ENCODE measurements around the gene SLC15A2. TPM values are rescaled to one million over a fixed set of nuclear protein-coding genes. Genes with fewer than 3 reads are reported as not detected.

Gene SLC15A2
- total RNA-seq, 1 donor from 2014 or later: 0.40 TPM

DNA sequence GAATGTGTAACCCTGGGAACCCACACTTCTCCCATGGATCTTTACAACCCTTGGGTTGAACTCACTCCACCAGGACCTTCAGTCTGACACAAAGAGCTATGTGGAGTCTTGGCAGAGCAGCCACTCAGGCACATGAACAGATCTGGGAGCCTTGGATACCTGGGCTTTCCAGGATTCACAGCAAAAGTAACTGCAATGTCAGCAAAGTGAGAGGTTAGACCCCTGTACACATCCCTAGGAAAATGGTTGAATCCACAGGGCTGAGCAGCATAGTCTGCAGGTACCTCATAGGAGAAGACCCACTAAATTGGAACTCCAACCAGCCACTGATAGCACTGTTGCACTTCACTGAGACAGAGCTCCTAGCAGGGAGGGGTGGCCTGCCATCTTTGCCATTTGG is 68.2 kb downstream of the SLC15A2 start:
- TF ChIP-seq, protein P1, sequence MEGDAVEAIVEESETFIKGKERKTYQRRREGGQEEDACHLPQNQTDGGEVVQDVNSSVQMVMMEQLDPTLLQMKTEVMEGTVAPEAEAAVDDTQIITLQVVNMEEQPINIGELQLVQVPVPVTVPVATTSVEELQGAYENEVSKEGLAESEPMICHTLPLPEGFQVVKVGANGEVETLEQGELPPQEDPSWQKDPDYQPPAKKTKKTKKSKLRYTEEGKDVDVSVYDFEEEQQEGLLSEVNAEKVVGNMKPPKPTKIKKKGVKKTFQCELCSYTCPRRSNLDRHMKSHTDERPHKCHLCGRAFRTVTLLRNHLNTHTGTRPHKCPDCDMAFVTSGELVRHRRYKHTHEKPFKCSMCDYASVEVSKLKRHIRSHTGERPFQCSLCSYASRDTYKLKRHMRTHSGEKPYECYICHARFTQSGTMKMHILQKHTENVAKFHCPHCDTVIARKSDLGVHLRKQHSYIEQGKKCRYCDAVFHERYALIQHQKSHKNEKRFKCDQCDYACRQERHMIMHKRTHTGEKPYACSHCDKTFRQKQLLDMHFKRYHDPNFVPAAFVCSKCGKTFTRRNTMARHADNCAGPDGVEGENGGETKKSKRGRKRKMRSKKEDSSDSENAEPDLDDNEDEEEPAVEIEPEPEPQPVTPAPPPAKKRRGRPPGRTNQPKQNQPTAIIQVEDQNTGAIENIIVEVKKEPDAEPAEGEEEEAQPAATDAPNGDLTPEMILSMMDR (conservative IDR thresholded peaks at IDR 0.05; ENCODE audit: low read depth, low read length): no peak
- H3K4me3 ChIP-seq (ENCODE audit: low read depth, low read length): no peak overlapping the region
- no peak for DNase-seq (ENCODE audit: low read depth)

DNA sequence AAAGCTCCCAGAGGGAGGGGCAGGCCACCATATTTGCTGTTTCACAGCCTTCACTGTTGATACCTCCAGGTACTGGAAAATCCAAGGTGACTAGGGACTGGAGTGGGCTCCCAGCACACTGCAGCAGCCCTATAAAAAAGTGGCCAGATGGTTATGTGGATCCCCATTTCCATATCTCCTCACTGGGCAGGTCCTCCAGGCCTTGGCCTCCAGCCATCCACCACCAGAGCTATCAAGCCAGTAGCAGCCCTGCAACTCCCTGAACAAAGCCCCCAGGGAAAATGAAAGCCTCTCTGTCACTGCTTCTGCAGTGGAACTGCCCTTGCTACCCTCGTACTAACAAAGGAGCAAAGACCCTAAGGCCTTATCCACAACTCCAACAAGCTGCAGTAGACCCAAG is 69.4 kb downstream of the SLC15A2 start:
- H3K4me3 ChIP-seq (ENCODE audit: low read depth, low read length): no peak overlapping the region
- TF ChIP-seq, protein P1 (conservative IDR thresholded peaks at IDR 0.05; ENCODE audit: low read depth, low read length): no peak
- no peak for DNase-seq (ENCODE audit: low read depth)

DNA sequence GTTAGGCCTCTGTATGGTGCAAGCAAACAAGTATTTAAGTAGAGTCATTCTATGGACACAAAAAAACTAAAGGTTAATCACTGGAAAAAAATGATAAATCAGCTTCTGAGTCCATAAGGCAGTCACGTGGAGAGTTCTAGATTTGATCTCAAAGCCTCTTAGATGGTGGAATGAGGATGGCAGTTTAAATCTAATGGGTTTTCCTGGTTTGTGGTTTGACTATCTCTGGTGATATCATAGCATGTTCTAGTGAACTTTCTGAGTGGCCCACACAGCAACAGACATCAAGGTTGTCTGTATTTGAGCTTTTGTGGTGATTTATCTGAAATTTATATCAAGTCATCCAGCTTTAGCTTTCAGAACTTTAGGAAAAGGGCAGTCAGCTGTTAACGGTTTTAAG is 75.4 kb downstream of the SLC15A2 start:
- DNase-seq (ENCODE audit: low read depth): no peak
- TF ChIP-seq, protein P1 (conservative IDR thresholded peaks at IDR 0.05; ENCODE audit: low read depth, low read length): no peak
- no peak overlapping the region for H3K4me3 ChIP-seq (ENCODE audit: low read depth, low read length)

DNA sequence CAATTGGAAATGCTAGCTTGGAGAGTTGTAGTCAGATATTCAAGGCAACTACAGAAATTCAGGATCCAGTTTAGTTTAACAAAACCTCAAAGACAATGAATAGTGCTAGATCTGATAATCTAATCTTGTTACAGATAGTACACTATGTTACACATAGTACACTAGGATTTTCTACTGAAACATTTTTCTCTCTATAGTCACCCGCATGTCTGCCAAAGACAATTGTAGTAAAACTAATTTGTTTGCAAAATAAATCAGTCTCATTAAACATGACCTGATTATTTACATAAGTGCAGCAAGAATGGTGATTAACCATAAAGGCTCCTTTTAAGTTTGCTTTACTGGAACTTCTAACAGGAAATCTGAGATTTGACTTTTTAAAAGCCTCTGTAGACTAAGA is 75.8 kb downstream of the SLC15A2 start:
- no peak for DNase-seq (ENCODE audit: low read depth)
- no peak overlapping the region for H3K4me3 ChIP-seq (ENCODE audit: low read depth, low read length)
- TF ChIP-seq, protein P1 (conservative IDR thresholded peaks at IDR 0.05; ENCODE audit: low read depth, low read length): no peak

DNA sequence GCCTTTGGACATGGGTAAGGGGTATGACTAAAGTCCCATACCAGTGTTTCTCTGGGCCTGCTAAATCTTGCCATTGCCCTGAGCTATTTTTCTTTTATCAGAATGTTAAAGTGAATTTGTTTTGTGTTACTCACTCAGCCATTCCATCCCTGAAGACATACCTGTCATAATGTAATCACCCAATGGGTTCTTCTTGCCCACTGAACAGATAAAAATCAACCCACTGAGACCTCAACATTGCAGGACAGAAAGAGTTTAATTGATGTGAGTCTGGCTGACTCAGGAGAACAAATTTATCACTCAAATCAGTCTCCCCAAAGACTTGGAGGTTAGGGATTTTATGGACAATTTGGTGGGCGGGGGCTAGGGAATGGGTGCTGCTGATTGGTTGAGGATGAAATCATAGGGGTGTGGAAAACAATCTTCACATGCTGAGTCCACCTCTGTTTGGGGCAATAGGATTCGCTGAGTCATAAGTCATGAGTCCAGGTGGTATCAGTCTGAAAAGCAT is 80.5 kb downstream of the SLC15A2 start:
- TF ChIP-seq, protein P1 (conservative IDR thresholded peaks at IDR 0.05; ENCODE audit: low read depth, low read length): no peak
- no peak for DNase-seq (ENCODE audit: low read depth)
- no peak overlapping the region for H3K4me3 ChIP-seq (ENCODE audit: low read depth, low read length)

DNA sequence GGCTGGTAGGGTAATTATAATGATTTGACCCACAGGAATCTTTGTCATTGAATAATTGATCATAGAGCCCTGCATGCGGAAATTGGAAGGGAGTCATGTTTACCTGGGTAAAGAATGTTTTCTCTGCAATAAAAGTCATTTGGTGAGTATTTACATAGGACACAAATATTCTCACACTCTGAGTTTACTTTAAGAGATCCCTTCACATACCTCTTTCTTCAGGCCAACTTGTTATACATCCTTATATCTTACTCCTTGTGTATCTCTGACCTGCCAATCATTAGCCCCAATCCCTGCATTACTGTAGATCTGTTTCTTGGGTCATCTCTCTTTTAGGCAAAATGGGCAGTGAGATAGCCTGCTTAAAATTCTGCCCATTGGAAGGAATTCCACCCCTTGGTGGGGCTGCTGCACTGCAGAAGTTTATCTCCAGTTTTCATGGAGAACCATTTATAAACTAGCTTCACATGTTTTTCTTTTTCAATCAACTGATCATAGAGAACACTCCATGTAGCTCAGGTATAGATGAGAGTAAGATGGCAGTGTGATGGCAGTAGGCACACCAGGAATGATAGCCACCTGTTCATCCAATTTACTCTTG is 81.6 kb downstream of the SLC15A2 start:
- H3K4me3 ChIP-seq (ENCODE audit: low read depth, low read length): no peak overlapping the region
- TF ChIP-seq, protein P1 (conservative IDR thresholded peaks at IDR 0.05; ENCODE audit: low read depth, low read length): peak; percentile 11
- DNase-seq (ENCODE audit: low read depth): no peak

DNA sequence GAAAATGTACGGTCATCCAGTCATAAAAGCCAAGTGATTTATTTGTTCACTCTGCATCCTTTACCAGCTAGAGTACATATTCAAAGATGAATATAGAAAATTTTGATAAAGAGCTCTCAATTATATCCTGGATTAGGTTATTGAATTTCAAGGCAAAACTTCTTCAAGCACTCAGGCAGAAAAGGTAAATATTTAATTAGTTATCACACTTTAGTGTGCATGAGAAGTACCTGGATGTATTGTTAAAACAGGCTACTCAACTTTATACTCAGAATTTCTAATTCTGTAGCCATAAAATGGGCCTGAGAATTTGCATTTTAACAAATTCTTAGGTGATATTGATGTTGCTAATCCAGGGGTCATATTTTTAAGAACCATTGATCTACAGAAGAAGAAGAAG is 82.5 kb downstream of the SLC15A2 start:
- TF ChIP-seq, protein P1 (conservative IDR thresholded peaks at IDR 0.05; ENCODE audit: low read depth, low read length): no peak
- DNase-seq (ENCODE audit: low read depth): no peak

More for the DNA sequence above, 82.5 kb downstream of the SLC15A2 start:
- H3K4me3 ChIP-seq (ENCODE audit: low read depth, low read length): no peak overlapping the region

All from epithelial cell of proximal tubule (primary cell).